Endothelial cell of umbilical vein (primary cell): Measurements from ENCODE around the gene CLIP4. TPM values are rescaled to one million over a fixed set of nuclear protein-coding genes. Genes with fewer than 3 reads are reported as not detected.

ENCODE experiments used
- BruUV-seq: library from RNA; stranded (reverse); fragments of 400-500 nt; replicated peaks from 2 replicates; lab custom pipeline; 2021; lab: Mats Ljungman, UMichigan
- CTCF ChIA-PET: fragments of 300-600, 350-600 bp; sonication (Branson Sonifier 250); formaldehyde crosslinking; loops from one replicate; lab custom pipeline; 2021; ENCODE audit warnings: antibody characterized with exemption, inconsistent platforms; lab: Charles Lee
- POLR2A ChIA-PET: fragments of 300-600, 350-600 bp; sonication (Branson Sonifier 250); formaldehyde crosslinking; loops from one replicate; lab custom pipeline; 2021; ENCODE audit warnings: antibody characterized with exemption, inconsistent platforms; lab: Charles Lee
- DNase-seq: peaks from one replicate; pipeline ENCODE4 v3.0.0-alpha.2; 2011; ENCODE audit warnings: low read depth, low spot score
- FAIRE-seq: peaks from 2 replicates; lab custom pipeline; 2011; peaks lifted over from hg19 to GRCh38; lab: Jason Lieb, UNC
- H2AFZ ChIP-seq: 2 replicates; pipeline ENCODE4 v1.6.0; 2012; ENCODE audit warnings: low read depth, low read length, control low read depth, inconsistent platforms
- H3K27ac ChIP-seq: 2 replicates; pipeline ENCODE4 v1.5.1; 2011; ENCODE audit warnings: low read depth, mild to moderate bottlenecking, control low read depth, low read length, moderate library complexity; ENCODE audit not compliant: insufficient read depth
- H3K27me3 ChIP-seq, 2 experiments: 2 replicates each; pipeline versions ENCODE4 v1.6.0 to v1.6.1; 2011; ENCODE audit warnings: low read length in 2 of 2, mixed read lengths in 1 of 2; ENCODE audit not compliant: control insufficient read depth in 2 of 2, insufficient read depth in 2 of 2
- H3K36me3 ChIP-seq, 2 experiments: 2 replicates in 1 of 2; 3 replicates in 1 of 2; pipeline ENCODE4 v1.5.1; 2011; ENCODE audit warnings: low read length in 2 of 2, mild to moderate bottlenecking in 1 of 2, moderate library complexity in 1 of 2; ENCODE audit not compliant: control insufficient read depth in 2 of 2, insufficient read depth in 2 of 2; ENCODE audit errors: extremely low read depth in 1 of 2
- H3K4me1 ChIP-seq: 3 replicates; pipeline ENCODE4 v1.5.1; 2011; ENCODE audit warnings: mild to moderate bottlenecking, low read length; ENCODE audit not compliant: control insufficient read depth, insufficient read depth; ENCODE audit errors: extremely low read depth
- H3K4me2 ChIP-seq: 2 replicates; pipeline ENCODE4 v1.6.1; 2011; ENCODE audit warnings: low read length, control low read depth, mixed read lengths; ENCODE audit not compliant: insufficient read depth
- H3K4me3 ChIP-seq, 3 experiments: fragments of 200-600 bp in 1 of 3; sonication (generic), shearing (Covaris generic) in 1 of 3; replicated peaks in 1 of 3; 2 replicates each; pipeline ENCODE4 v1.5.1; 2011 to 2016; ENCODE audit warnings: control low read depth in 3 of 3, low read length in 3 of 3, mild to moderate bottlenecking in 2 of 3, inconsistent platforms in 1 of 3, low read depth in 1 of 3, moderate library complexity in 1 of 3; ENCODE audit not compliant: insufficient read depth in 1 of 3
- H3K79me2 ChIP-seq: 2 replicates; pipeline ENCODE4 v1.6.0; 2012; ENCODE audit warnings: low read length, inconsistent platforms; ENCODE audit not compliant: control insufficient read depth, insufficient read depth
- H3K9ac ChIP-seq: replicated peaks from 2 replicates; pipeline ENCODE3; 2011; ENCODE audit warnings: low read length, control low read depth; ENCODE audit not compliant: insufficient read depth; ENCODE audit errors: extremely low read depth
- H3K9me1 ChIP-seq: replicated peaks from 3 replicates; pipeline ENCODE4 v1.6.0; 2011; ENCODE audit warnings: mild to moderate bottlenecking, low read length; ENCODE audit not compliant: control insufficient read depth, insufficient read depth; ENCODE audit errors: extremely low read depth
- H3K9me3 ChIP-seq: replicated peaks from 2 replicates; pipeline ENCODE4 v1.5.1; 2012; ENCODE audit warnings: low read length, inconsistent platforms; ENCODE audit not compliant: control insufficient read depth, insufficient read depth
- H4K20me1 ChIP-seq: replicated peaks from 2 replicates; pipeline ENCODE3; 2011; ENCODE audit warnings: mild to moderate bottlenecking, low read length; ENCODE audit not compliant: control insufficient read depth, insufficient read depth; ENCODE audit errors: extremely low read depth
- FOS ChIP-seq: IDR thresholded peaks from 2 replicates; pipeline ENCODE4 v1.6.1; 2011; ENCODE audit warnings: mild to moderate bottlenecking, low read length, moderate library complexity, borderline replicate concordance; ENCODE audit not compliant: insufficient read depth
- JUN ChIP-seq: IDR thresholded peaks from 2 replicates; pipeline ENCODE4 v1.6.1; 2011; ENCODE audit warnings: borderline replicate concordance, low read depth; ENCODE audit not compliant: insufficient read length, insufficient read depth
- MYC ChIP-seq: IDR thresholded peaks from one replicate; pipeline ENCODE4 v1.6.1; 2011; ENCODE audit warnings: mild to moderate bottlenecking, low read depth, low read length
- POLR2A ChIP-seq: IDR thresholded peaks from 2 replicates; pipeline ENCODE4 v1.6.1; 2012; ENCODE audit warnings: low read depth, mild to moderate bottlenecking, control low read depth, low read length
- dilution Hi-C: fragments of 300-500 bp; cut with MboI; formaldehyde crosslinking; loops from one replicate; pipeline ENCODE4 v1.15.0; 2019; ENCODE audit warnings: low sequenced_read_pairs; ENCODE audit not compliant: extremely low pct_ligation_motif_present
- intact Hi-C: fragments of 100-400 bp; cut with micrococcal nuclease; formaldehyde crosslinking; loops from one replicate; pipeline ENCODE4 v1.10.0; 2022
- polyA plus RNA-seq, 4 experiments: library from polyadenylated mRNA; depleted of rRNA in 3 of 4; stranded (reverse) in 3 of 4; unstranded in 1 of 4; fragments of >200 nt; gene quantifications; 2 replicates each; pipeline versions ENCODE4 v1.2.1 to v1.2.3, GENCODE V29; 2011 to 2012; ENCODE audit warnings: missing spikeins in 1 of 4
- total RNA-seq: library from RNA; stranded (reverse); gene quantifications from 2 replicates; pipeline ENCODE4 v1.2.3, GENCODE V29; 2021
- TF ChIP-seq, protein P1 (sequence below): IDR thresholded peaks from 2 replicates; pipeline ENCODE4 v1.6.1; 2011; ENCODE audit not compliant: insufficient read depth, insufficient read length

Gene CLIP4
- total and polyA plus RNA-seq, 2 donors (not counting 3 experiments of a cell fraction or from before 2014, with no cell fraction given), result 9.2 to 24.0 TPM

DNA sequence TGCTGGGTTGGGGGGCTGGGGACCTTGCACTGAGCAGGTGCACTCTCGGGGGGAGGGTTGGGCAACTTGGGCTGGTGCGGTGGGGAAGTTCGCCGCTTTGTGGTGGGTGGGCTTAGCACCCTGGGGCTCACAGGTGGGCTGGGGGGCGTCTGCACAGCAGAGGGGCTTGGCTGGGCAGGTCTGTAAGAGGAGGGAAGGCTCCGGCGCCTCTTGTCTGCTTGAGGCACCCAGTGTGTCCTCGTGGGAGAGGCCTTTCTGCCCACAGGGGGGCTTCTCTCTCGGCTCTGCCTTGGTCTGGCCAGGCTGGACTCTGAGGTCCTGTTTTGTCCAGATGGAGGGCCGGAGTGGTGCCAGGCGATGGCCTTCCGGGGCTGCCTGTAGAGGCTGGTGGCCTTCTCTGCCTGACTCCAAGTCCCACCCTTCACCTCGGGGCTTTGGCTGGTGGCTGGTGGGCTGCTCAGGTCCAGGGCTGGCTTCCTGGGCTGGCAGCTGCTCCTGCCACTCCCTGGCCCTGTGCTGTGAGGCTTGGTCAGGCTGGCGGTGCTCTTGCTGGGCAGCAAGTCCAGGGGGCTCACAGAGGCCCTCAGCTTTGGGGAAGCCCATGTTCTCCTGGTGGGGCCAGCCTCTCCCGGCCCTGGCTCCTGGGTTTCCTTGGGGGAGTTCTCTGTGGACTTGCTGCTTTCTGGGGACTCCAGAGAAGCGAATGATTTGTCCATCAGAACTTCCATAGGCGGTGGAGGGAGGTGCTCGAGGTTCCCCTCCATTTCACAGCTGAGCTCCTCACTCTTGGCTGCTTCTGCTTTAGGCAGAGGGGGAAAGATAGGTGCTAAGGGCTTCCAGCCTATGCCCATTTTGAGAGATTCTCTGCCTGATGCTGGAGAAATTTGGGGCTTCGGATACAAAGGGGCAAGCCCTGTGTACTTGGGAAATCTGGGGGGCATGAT lies 43.9 kb upstream of the CLIP4 start:
- H3K9ac ChIP-seq, result no peak overlapping the region
- no peaks in the 10 kb centered on the region for H3K9me3 ChIP-seq
- H3K4me2 ChIP-seq, result no peak overlapping the region
- no peaks in the 10 kb centered on the region for H3K4me1 ChIP-seq
- peaks cover 0 to 3% of the 10 kb centered on the region in 2 experiments for H3K27me3 ChIP-seq
- no peak for FAIRE-seq
- TF ChIP-seq, protein P1, sequence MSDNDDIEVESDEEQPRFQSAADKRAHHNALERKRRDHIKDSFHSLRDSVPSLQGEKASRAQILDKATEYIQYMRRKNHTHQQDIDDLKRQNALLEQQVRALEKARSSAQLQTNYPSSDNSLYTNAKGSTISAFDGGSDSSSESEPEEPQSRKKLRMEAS, result no peak
- TF ChIP-seq FOS (no peak), JUN (no peak), MYC (no peak)
- H3K36me3 ChIP-seq, result no peaks in the 10 kb centered on the region
- ChIA-PET CTCF (no interaction called here), POLR2A (no interaction called here)
- no peaks in the 10 kb centered on the region for H3K9me1 ChIP-seq
- no peak overlapping the region for H3K27ac ChIP-seq
- no peak for DNase-seq
- no peak overlapping the region for H2AFZ ChIP-seq
- no peak overlapping the region for H3K4me3 ChIP-seq
- BruUV-seq, result no TSS peak
- H4K20me1 ChIP-seq, result no peaks in the 10 kb centered on the region
- intact Hi-C loops (no loop called here), dilution Hi-C loops (no loop called here)
- H3K79me2 ChIP-seq, result no peaks in the 10 kb centered on the region

DNA sequence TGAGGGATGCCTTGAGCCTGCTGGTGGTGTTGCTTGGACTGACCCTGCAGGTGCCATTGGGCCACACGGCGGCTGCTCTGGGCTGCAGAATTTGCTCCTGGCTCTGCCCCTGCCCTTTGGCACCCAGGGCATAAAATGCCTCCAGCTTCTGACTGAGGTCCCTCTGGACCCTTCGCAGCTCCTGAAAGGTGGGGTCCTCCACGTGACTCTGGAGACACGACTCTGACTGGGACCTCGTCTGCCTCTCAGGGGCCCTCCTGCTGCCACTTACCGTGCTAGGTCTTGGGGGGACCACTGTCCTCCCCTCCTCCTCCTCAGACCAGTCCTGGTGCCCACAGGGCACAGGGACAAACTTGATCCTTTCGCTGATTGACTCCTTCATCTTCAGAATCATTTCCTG lies 43.0 kb upstream of the CLIP4 start:
- dilution Hi-C loops, result no loop called here
- DNase-seq (no peak), FAIRE-seq (no peak)
- TF ChIP-seq POLR2A, result no peak
- no peak for TF ChIP-seq JUN
- no peak overlapping the region for H2AFZ ChIP-seq
- H3K9ac ChIP-seq, result no peak overlapping the region
- intact Hi-C loops, result no loop called here
- no peak overlapping the region for H3K27ac ChIP-seq
- no peaks in the 10 kb centered on the region for H4K20me1 ChIP-seq
- no peaks in the 10 kb centered on the region for H3K9me3 ChIP-seq
- no peaks in the 10 kb centered on the region for H3K79me2 ChIP-seq
- no peak overlapping the region for H3K4me2 ChIP-seq
- H3K36me3 ChIP-seq, result no peaks in the 10 kb centered on the region
- H3K9me1 ChIP-seq, result no peaks in the 10 kb centered on the region
- H3K4me3 ChIP-seq, result no peak overlapping the region
- POLR2A ChIA-PET, result no interaction called here
- peaks cover 0 to 3% of the 10 kb centered on the region in 2 experiments for H3K27me3 ChIP-seq
- CTCF ChIA-PET, result no interaction called here
- H3K4me1 ChIP-seq, result no peaks in the 10 kb centered on the region
- no TSS peak for BruUV-seq
